Keratinocyte (primary cell): Measurements from ENCODE around the gene DPEP2.

Experiments
- EZH2 ChIP-seq: IDR thresholded peaks from one replicate; pipeline ENCODE4 v1.6.1; 2012; ENCODE audit warnings: inconsistent platforms, mild to moderate bottlenecking, low read length, moderate library complexity
- TF ChIP-seq, protein P1 (sequence below), 3 experiments: IDR thresholded peaks in 1 of 3; conservative IDR thresholded peaks in 1 of 3; optimal IDR thresholded peaks in 1 of 3; 2 replicates in 2 of 3; 3 replicates in 1 of 3; pipeline versions ENCODE3 to v1.5.1; 2011; ENCODE audit warnings: low read length in 3 of 3, mild to moderate bottlenecking in 3 of 3, moderate library complexity in 2 of 3, control low read depth in 1 of 3, inconsistent platforms in 1 of 3; ENCODE audit not compliant: insufficient read depth in 2 of 3; ENCODE audit errors: extremely low read depth in 1 of 3

DNA sequence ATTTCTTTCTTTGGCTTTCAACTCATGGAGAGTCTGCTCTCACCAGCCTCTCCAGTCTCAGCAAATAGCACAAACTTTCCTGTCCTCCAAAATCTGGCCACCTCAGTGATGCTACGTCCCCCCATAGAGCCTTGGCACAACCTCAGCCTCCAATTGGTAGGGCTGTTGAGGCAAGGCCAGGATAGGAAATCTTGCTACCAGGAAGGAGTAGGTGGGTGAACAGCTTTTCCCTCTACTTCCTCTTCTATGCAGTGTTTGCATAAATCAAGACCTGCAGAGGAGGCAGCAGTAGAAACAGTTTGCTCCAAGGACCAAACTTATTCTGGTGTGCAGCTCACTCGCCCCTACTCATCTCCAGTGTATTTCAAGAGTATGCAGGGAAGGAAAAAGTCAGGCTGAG is 701 bp upstream of the DPEP2 start:
- TF ChIP-seq, protein P1, sequence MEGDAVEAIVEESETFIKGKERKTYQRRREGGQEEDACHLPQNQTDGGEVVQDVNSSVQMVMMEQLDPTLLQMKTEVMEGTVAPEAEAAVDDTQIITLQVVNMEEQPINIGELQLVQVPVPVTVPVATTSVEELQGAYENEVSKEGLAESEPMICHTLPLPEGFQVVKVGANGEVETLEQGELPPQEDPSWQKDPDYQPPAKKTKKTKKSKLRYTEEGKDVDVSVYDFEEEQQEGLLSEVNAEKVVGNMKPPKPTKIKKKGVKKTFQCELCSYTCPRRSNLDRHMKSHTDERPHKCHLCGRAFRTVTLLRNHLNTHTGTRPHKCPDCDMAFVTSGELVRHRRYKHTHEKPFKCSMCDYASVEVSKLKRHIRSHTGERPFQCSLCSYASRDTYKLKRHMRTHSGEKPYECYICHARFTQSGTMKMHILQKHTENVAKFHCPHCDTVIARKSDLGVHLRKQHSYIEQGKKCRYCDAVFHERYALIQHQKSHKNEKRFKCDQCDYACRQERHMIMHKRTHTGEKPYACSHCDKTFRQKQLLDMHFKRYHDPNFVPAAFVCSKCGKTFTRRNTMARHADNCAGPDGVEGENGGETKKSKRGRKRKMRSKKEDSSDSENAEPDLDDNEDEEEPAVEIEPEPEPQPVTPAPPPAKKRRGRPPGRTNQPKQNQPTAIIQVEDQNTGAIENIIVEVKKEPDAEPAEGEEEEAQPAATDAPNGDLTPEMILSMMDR (optimal IDR thresholded peaks at IDR 0.05 in 1 of 3, IDR thresholded peaks at IDR 0.05 in 1 of 3, conservative IDR thresholded peaks at IDR 0.05 in 1 of 3; ENCODE audit: extremely low read depth in 1 of 3, insufficient read depth in 2 of 3, low read length in 3 of 3): no peak
- TF ChIP-seq EZH2: no peak
